ENCODE data around the gene SMYD3.

- no peak for TF ChIP-seq CTCF (IDR thresholded peaks at IDR 0.05; ENCODE audit: insufficient read depth, low read depth, low read length)
- no peak for TF ChIP-seq EZH2 (IDR thresholded peaks at IDR 0.05; ENCODE audit: insufficient read depth, low read length)
Measured at GRCh38 chr1:245776139-245776538, 730.9 kb downstream of the SMYD3 start.

All from astrocyte (in vitro differentiated cells and primary cell).